H1 (cell line): Measurements from ENCODE around the gene PCDH19. TPM values are rescaled to one million over a fixed set of nuclear protein-coding genes. Genes with fewer than 3 reads are reported as not detected.

Experiments used
- CTCF ChIA-PET: fragments of 300-600 bp; sonication (Branson Sonifier 250); formaldehyde crosslinking; loops from one replicate; lab custom pipeline; 2021; ENCODE audit not compliant: partially characterized antibody; lab: Charles Lee
- POLR2A ChIA-PET: fragments of 300-600 bp; sonication (Branson Sonifier 250); formaldehyde crosslinking; loops from one replicate; lab custom pipeline; 2021; ENCODE audit warnings: inconsistent platforms; ENCODE audit not compliant: partially characterized antibody; lab: Charles Lee
- DNase-seq, 2 experiments: peaks; one replicate each; pipeline versions ENCODE4 v3.0.0 to v3.0.0-alpha.2; 2010 to 2022; ENCODE audit warnings: low spot score in 2 of 2, low read depth in 1 of 2, mixed read lengths in 1 of 2
- FAIRE-seq: peaks from 2 replicates; lab custom pipeline; 2011; peaks lifted over from hg19 to GRCh38; lab: Jason Lieb, UNC
- H2AFZ ChIP-seq: 2 replicates; pipeline ENCODE4 v1.8.1; 2012; ENCODE audit warnings: low read length, inconsistent platforms
- H2AK5ac ChIP-seq: 2 replicates; pipeline ENCODE4 v1.6.1; 2013; ENCODE audit warnings: low read depth, low read length
- H2BK120ac ChIP-seq: replicated peaks from 2 replicates; pipeline ENCODE3; 2013; ENCODE audit warnings: low read depth, low read length, inconsistent platforms
- H2BK12ac ChIP-seq: 2 replicates; pipeline ENCODE4 v1.6.1; 2013; ENCODE audit warnings: low read depth, low read length
- H2BK15ac ChIP-seq: 2 replicates; pipeline ENCODE4 v1.6.1; 2013; ENCODE audit warnings: low read length
- H2BK20ac ChIP-seq: 2 replicates; pipeline ENCODE4 v1.6.1; 2013; ENCODE audit warnings: low read length
- H2BK5ac ChIP-seq: 2 replicates; pipeline ENCODE4 v1.6.1; 2013; ENCODE audit warnings: low read depth, low read length
- H3K14ac ChIP-seq: 2 replicates; pipeline ENCODE4 v1.6.1; 2013; ENCODE audit warnings: inconsistent platforms; ENCODE audit not compliant: insufficient read length
- H3K18ac ChIP-seq: 2 replicates; pipeline ENCODE4 v1.6.1; 2013; ENCODE audit warnings: low read length; ENCODE audit errors: extremely low read depth
- H3K23ac ChIP-seq: 2 replicates; pipeline ENCODE4 v1.6.1; 2013; ENCODE audit warnings: inconsistent platforms; ENCODE audit not compliant: insufficient read length
- H3K23me2 ChIP-seq: 2 replicates; pipeline ENCODE4 v1.6.1; 2013; ENCODE audit warnings: low read depth, low read length
- H3K27ac ChIP-seq: 2 replicates; pipeline ENCODE4 v1.6.1; 2011; ENCODE audit warnings: low read depth, low read length, inconsistent platforms
- H3K27me3 ChIP-seq, 4 experiments: replicated peaks in 1 of 4; 1 replicate in 1 of 4; 2 replicates in 3 of 4; pipeline versions ENCODE4 v1.6.1 to v1.8.1; 2011 to 2013; ENCODE audit warnings: low read length in 3 of 4, mild to moderate bottlenecking in 3 of 4, inconsistent platforms in 2 of 4, mixed read lengths in 2 of 4, moderate library complexity in 1 of 4; ENCODE audit not compliant: control insufficient read depth in 3 of 4, insufficient read depth in 3 of 4; ENCODE audit errors: extremely low read depth in 1 of 4
- H3K36me3 ChIP-seq, 4 experiments: 2 replicates each; pipeline versions ENCODE4 v1.6.1 to v1.8.1; 2011 to 2013; ENCODE audit warnings: mild to moderate bottlenecking in 4 of 4, low read length in 3 of 4, moderate library complexity in 2 of 4, control low read depth in 1 of 4, inconsistent platforms in 1 of 4; ENCODE audit not compliant: insufficient read depth in 4 of 4, control insufficient read depth in 2 of 4
- H3K4ac ChIP-seq: replicated peaks from 2 replicates; pipeline ENCODE3; 2013; ENCODE audit warnings: low read length, low read depth, mixed read lengths, inconsistent platforms; ENCODE audit not compliant: insufficient read length
- H3K4me1 ChIP-seq, 4 experiments: replicated peaks in 1 of 4; 1 replicate in 1 of 4; 2 replicates in 3 of 4; pipeline versions ENCODE4 v1.6.1 to v1.8.1; 2011 to 2013; ENCODE audit warnings: low read length in 3 of 4, inconsistent platforms in 2 of 4, mixed read lengths in 1 of 4; ENCODE audit not compliant: insufficient read depth in 4 of 4, control insufficient read depth in 3 of 4
- H3K4me2 ChIP-seq, 2 experiments: 2 replicates each; pipeline versions ENCODE4 v1.6.1 to v1.8.1; 2011 to 2013; ENCODE audit warnings: low read depth in 2 of 2, low read length in 2 of 2, control low read depth in 1 of 2, inconsistent platforms in 1 of 2, mild to moderate bottlenecking in 1 of 2; ENCODE audit not compliant: insufficient read depth in 1 of 2
- H3K4me3 ChIP-seq, 4 experiments: fragments of 200-600, 300-600 bp in 1 of 4; sonication (generic), shearing (Covaris generic), sonication (Bioruptor Twin) in 1 of 4; 2 replicates each; pipeline versions ENCODE4 v1.5.1 to v1.8.1; 2011 to 2016; ENCODE audit warnings: low read length in 4 of 4, low read depth in 3 of 4, control low read depth in 2 of 4, inconsistent platforms in 2 of 4, mild to moderate bottlenecking in 2 of 4, mixed read lengths in 1 of 4, moderate library complexity in 1 of 4; ENCODE audit not compliant: insufficient read depth in 2 of 4; ENCODE audit errors: extremely low read depth in 1 of 4
- H3K56ac ChIP-seq: replicated peaks from 2 replicates; pipeline ENCODE3; 2013; ENCODE audit warnings: low read depth, mild to moderate bottlenecking, mixed read lengths, low read length, inconsistent platforms; ENCODE audit not compliant: insufficient read length
- H3K79me1 ChIP-seq: 2 replicates; pipeline ENCODE4 v1.6.1; 2013; ENCODE audit warnings: low read depth, low read length, control low read depth
- H3K79me2 ChIP-seq, 2 experiments: 2 replicates each; pipeline versions ENCODE4 v1.6.1 to v1.8.1; 2012 to 2013; ENCODE audit warnings: low read length in 2 of 2, mild to moderate bottlenecking in 2 of 2, inconsistent platforms in 1 of 2; ENCODE audit not compliant: insufficient read depth in 2 of 2, control insufficient read depth in 1 of 2
- H3K9ac ChIP-seq, 4 experiments: replicated peaks in 1 of 4; 1 replicate in 1 of 4; 2 replicates in 3 of 4; pipeline versions ENCODE4 v1.6.1 to v1.8.1; 2011 to 2013; ENCODE audit warnings: low read depth in 3 of 4, low read length in 3 of 4, control low read depth in 2 of 4, mild to moderate bottlenecking in 2 of 4, moderate library complexity in 2 of 4, inconsistent platforms in 1 of 4; ENCODE audit errors: extremely low read depth in 1 of 4
- H3K9me3 ChIP-seq, 2 experiments: 2 replicates each; pipeline versions ENCODE4 v1.6.1 to v1.8.1; 2012 to 2013; ENCODE audit warnings: mild to moderate bottlenecking in 2 of 2, moderate library complexity in 2 of 2, control low read depth in 1 of 2, inconsistent platforms in 1 of 2, low read depth in 1 of 2, low read length in 1 of 2, mixed read lengths in 1 of 2; ENCODE audit not compliant: insufficient read depth in 2 of 2
- H4K20me1 ChIP-seq, 2 experiments: replicated peaks in 1 of 2; 2 replicates each; pipeline versions ENCODE3 to v1.8.1; 2011 to 2013; ENCODE audit warnings: inconsistent platforms in 2 of 2, low read length in 2 of 2, mild to moderate bottlenecking in 1 of 2; ENCODE audit not compliant: insufficient read depth in 2 of 2, control insufficient read depth in 1 of 2
- H4K5ac ChIP-seq: 2 replicates; pipeline ENCODE4 v1.6.1; 2013; ENCODE audit warnings: low read length, low read depth, mixed read lengths, inconsistent platforms; ENCODE audit not compliant: insufficient read length
- H4K8ac ChIP-seq: 2 replicates; pipeline ENCODE4 v1.8.0; 2013; ENCODE audit warnings: mild to moderate bottlenecking, moderate library complexity, low read length, inconsistent platforms; ENCODE audit not compliant: insufficient read depth; ENCODE audit errors: extremely low read depth
- H4K91ac ChIP-seq: replicated peaks from 2 replicates; pipeline ENCODE3; 2013; ENCODE audit warnings: low read length, mixed read lengths, inconsistent platforms; ENCODE audit not compliant: insufficient read length
- ASH2L ChIP-seq: fragments of 200-600, 300-600 bp; sonication (generic); IDR thresholded peaks from one replicate; pipeline ENCODE4 v1.7.1; 2017; ENCODE audit warnings: low read length
- WGBS, 2 experiments: shearing (Covaris generic) in 1 of 2; methylation state at CpG; one replicate each; pipeline versions ENCODE4 v1.1.6 to v1.1.7; 2013 to 2015; ENCODE audit warnings: low lambda C conversion rate in 2 of 2, mixed read lengths in 2 of 2, inconsistent platforms in 1 of 2, low coverage in 1 of 2, missing lambda C conversion rate in 1 of 2; ENCODE audit not compliant: insufficient replicate concordance in 2 of 2, insufficient coverage in 1 of 2, insufficient read length in 1 of 2; ENCODE audit errors: extremely low coverage in 1 of 2, missing lambda C conversion rate in 1 of 2; 5-methylcytosine and 5-hydroxymethylcytosine counted together
- polyA plus RNA-seq, 7 experiments: library from polyadenylated mRNA; depleted of rRNA in 3 of 7; stranded (reverse) in 5 of 7; unstranded in 2 of 7; fragments of >200 nt in 5 of 7; fragments of 200-250 nt in 2 of 7; gene quantifications; 1 replicate in 5 of 7; 2 replicates in 1 of 7; 4 replicates in 1 of 7; pipeline versions ENCODE4 v1.2.1 to v1.2.3, GENCODE V29; 2011 to 2013; ENCODE audit warnings: missing spikeins in 2 of 7, mixed read lengths in 2 of 7
- total RNA-seq: library from RNA; stranded (reverse); fragmentation: NEBNext Ultra II Directional; extraction: Animal tissue kit (Norgen Biotek cat#: 25700); gene quantifications from 2 replicates; pipeline ENCODE4 v1.2.1, GENCODE V29; 2021

Gene PCDH19
- total and polyA plus RNA-seq, 2 of the 8 experiments (the other 6 are each of a cell fraction or from before 2014, with no cell fraction given): 0.12 to 1.2 TPM

DNA sequence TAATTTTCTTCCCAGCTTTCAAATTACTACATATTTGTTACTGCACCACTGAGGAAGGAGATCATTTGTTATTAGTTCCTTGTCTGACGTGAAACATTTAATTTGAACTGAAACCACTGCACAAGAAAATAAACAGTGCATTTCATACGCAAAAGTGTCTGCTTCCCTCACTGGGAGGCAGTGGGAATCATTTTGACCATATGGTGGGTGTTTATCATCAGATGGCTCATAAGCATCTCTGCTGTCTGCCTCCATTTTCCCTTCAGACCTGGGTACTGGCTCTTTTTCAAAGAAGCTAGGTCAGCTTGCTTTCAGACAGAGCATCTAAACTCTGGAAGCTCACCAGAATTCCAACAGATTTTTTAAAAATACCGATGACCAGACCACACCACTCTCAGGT lies 135.2 kb downstream of the PCDH19 start:
- H3K9me3 ChIP-seq: no peaks in the 10 kb centered on the region
- CTCF ChIA-PET: no interaction called here
- no peak for TF ChIP-seq ASH2L
- no peak overlapping the region for H3K4ac ChIP-seq
- no peak overlapping the region for H3K4me3 ChIP-seq
- no peaks in the 10 kb centered on the region for H4K20me1 ChIP-seq
- H2BK20ac ChIP-seq: no peak overlapping the region
- H2BK12ac ChIP-seq: no peak overlapping the region
- H3K23ac ChIP-seq: no peak overlapping the region
- 84% methylated on average over 3 of the region's 3 CpGs; no CpG with 5 or more reads in 1 of the 2 experiments for WGBS, 2 experiments
- H2AK5ac ChIP-seq: no peak overlapping the region
- no peak overlapping the region for H4K5ac ChIP-seq
- H2BK5ac ChIP-seq: no peak overlapping the region
- DNase-seq: no peak
- no peaks in the 10 kb centered on the region for H3K79me2 ChIP-seq
- H2AFZ ChIP-seq: no peak overlapping the region
- no peaks in the 10 kb centered on the region for H3K27me3 ChIP-seq
- H2BK120ac ChIP-seq: no peak overlapping the region
- H3K14ac ChIP-seq: no peak overlapping the region
- H3K4me2 ChIP-seq: no peak overlapping the region
- no peak overlapping the region for H4K91ac ChIP-seq
- no peak overlapping the region for H3K27ac ChIP-seq
- FAIRE-seq: no peak
- no peaks in the 10 kb centered on the region for H3K23me2 ChIP-seq
- no peak overlapping the region for H2BK15ac ChIP-seq
- H3K4me1 ChIP-seq: no peaks in the 10 kb centered on the region
- H3K79me1 ChIP-seq: no peaks in the 10 kb centered on the region
- POLR2A ChIA-PET: no interaction called here
- no peak overlapping the region for H4K8ac ChIP-seq
- H3K9ac ChIP-seq: no peak overlapping the region
- H3K18ac ChIP-seq: no peak overlapping the region
- no peaks in the 10 kb centered on the region for H3K36me3 ChIP-seq
- no peak overlapping the region for H3K56ac ChIP-seq
